Stimulated activated CD4-positive, alpha-beta T cell treated with anti-CD3 and anti-CD28 coated beads, Interleukin-1b, Interleukin-23, amount 100 ng/mL, for 4 hours (primary cell): ENCODE results near the gene MADCAM1.
A peak's percentile ranks its signal among the peaks of the same experiment; 100 is the strongest.

Source experiments
- DNase-seq, 2 donors: peaks; one replicate each; pipeline ENCODE4 v3.0.0-alpha.2; 2020; ENCODE audit warnings: low read depth in 2 of 2

MADCAM1 gene

DNA sequence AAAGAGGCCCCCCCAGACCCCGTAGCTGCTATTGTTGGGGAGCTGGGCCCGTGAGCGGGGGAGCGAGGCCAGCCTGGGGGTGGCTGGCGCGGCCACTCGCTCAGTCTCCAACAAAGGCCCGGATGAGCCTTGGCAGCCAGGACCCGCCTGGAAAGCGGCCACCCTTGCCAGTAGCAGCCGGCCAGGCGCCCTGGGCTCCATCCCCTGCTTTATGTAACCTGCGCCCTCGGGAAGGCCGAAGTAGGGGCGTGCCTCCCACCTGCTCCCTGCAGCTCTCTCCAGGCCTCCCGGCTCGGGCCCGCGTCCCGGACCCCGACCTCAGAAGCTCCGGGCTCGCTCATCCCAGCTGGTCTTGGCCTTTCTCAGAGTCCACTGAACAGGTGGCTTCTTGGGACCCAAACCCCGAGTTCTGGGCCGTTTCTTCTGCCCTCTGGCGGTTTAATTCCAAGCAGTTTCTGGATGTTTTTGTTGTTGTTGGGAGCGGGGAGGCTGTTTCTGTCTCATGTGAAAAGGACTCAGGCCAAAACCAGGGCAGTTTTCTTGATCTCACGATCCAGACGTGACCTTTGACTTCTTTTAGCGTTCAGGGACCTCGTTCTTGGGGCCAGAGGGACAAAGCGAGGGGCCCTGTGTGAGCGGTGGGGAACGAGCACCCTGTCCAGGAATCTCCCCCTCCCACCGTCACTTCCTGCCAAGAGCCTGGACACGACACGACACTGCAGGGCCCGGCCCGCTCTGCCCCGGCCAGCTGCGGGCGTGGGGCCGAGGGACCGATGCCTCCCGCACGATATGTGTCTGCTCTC lies 36.5 kb downstream of the MADCAM1 start:
- peak in 1 of 2 donors; percentile 36 for DNase-seq

- no peak for DNase-seq
Observed at GRCh38 chr19:533364-534058, 37.2 kb downstream of the MADCAM1 start.

GRCh38 chr19:534088-534487 lies 37.8 kb downstream of the MADCAM1 start:
- DNase-seq = no peak

GRCh38 chr19:535017-535835 lies 38.9 kb downstream of the MADCAM1 start:
- no peak for DNase-seq

DNA sequence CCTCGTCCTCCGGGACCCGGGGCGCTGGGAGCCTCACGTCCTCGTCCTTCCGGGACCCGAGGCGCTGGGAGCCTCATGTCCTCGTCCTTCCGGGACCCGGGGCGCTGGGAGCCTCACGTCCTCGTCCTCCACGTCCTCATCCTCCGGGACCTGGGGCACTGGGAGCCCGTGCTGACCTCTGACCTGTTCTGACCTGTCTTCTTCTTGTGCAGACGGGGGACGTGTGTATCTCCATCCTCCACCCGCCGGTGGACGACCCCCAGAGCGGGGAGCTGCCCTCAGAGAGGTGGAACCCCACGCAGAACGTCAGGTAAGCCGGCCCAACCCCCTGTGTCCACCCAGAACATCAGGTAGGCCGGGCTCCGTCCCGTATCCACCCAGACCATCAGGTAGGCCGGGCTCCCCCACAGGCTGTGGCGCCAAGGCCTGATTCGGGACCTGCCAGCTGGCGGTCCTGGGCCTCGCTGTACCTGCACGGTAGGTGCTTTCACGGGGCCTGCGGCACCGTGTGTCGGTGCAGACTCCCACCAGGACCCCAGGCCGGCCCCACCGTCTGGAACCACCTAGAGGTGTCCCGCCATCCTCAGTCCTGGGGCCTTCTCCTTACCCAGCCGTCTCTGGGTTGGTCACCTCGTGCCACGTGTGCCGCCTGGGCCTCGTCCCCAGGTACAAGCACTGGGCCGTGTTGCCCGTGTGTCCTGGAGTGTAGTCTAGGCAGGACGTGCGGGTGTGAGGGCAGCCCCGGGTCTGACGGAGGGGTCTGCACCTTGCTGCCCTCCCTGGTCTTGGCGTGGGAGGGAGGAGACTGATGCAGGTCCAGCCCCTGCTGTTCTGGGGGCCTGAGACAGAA lies 40.0 kb downstream of the MADCAM1 start:
- no peak for DNase-seq

GRCh38 chr19:536881-537404 lies 40.7 kb downstream of the MADCAM1 start:
- DNase-seq = no peak

DNA sequence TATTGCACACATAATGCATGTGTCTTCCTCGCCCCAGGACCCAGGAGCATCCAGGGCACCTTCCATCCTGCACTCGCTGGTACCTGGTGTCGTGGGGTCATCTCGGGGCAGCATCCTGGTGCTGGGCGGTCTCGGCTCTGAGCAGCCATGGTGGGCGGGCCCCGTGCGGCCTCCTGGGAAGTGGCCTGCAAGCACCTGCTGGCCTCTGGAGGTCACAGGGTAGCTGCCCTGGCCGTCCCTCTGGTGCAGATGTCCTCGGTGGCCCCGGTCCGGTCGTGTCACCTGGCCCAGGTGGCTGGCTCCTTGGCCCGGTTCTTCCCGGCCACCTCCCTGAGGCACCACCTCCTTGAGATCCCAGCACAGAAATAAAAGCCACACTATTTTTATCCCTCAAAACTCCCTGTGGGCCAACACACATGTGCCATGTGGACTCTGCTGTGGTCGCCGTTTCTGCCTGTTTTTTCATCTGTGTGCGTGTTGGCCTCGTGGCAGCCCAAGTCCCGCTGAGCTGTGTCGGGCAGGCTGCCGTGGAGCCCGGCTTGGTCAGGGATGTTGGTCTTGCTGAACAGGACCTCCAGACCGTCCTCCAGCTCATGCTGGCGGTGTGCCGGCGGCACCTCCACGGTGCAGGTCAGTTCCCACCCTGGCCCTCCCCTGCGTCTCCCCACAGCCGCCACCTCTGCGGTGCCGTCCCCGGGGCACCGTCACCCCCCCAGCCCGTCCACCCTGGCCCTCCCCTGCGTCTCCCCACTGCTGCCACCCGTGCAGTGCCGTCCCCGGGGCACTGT lies 42.5 kb downstream of the MADCAM1 start:
- no peak for DNase-seq

DNA sequence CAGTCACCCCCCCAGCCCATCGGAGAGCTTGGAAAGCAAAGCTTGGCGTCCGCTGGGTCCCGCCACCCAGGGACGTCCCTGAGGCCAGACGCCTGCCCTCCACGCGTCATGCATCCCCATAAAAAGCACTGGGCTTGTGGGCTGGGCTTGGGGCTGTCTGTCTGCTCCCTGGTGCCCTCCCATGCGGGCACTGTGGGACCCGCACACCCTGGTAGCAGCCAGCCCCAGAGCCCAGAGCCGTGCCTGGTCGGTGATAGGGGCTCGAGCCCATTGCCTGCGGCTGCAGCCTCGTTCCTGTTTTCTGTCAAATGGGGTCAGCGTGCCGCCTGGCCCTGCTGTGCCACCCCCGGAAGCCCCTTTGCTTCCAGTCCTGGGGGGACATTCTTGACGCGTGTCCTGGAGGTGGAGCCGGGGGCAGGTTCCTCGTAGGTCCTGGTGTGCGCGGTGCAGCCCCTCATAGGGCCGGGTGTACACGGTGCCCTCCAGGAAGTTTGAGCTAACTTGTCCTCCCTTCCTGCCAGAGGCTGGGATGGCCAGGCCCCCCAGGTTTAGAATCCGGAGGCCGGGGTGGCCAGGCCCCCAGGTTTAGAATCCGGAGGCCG lies 43.2 kb downstream of the MADCAM1 start:
- no peak for DNase-seq

- no peak for DNase-seq
Observed at GRCh38 chr19:540867-541637, 44.8 kb downstream of the MADCAM1 start.

DNA sequence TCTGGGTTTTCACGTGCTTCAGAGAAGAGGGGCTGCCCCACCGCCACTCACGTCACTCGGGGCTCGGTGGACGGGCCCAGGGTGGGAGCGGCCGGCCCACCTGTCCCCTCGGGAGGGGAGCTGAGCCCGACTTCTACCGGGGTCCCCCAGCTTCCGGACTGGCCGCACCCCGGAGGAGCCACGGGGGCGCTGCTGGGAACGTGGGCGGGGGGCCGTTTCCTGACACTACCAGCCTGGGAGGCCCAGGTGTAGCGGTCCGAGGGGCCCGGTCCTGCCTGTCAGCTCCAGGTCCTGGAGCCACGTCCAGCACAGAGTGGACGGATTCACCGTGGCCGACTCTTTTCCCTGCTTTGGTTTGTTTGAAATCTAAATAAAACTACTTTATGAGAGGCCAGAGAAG lies 45.4 kb downstream of the MADCAM1 start:
- DNase-seq = no peak

- no peak for DNase-seq
Observed at GRCh38 chr19:542173-542866, 46.0 kb downstream of the MADCAM1 start.

DNA sequence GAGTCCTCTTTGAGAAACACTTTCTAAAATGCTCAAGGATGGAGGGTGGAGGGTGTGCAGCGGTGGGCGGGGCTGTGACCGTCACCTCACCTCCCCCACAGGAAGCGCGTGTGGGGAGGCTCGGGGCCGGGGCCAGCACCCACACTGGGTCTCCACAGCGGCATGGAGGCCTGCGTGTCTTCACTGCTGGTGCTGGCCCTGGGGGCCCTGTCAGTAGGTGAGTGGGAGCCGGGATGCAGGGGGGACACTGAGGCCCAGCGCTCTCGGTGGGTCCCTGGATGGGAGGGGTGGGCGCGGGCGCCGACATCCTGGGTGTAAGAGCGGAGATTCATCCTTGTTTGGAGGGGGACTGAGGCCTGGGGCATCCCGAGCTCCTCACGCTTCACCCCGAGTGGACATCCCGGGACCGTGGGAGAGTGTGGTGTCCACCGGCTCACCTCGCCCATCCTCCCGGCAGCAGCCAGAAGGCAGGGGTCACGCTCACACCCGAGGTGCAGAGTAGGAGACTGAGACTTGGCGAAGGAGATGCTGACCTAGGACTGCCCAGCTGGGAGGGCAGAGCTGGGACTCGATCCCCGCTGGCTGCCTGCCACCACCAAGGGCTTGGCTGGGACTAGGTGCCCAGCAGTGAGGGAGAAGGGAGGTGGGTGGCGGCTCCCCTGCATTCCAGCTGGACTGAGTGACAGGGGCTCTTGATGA lies 47.8 kb downstream of the MADCAM1 start, which contains the start of gene GZMM:
Gene GZMM (plus strand): TSS at position 144 of the 699 bp plus-strand sequence. CDS start 19 bp downstream, at position 163.
- peak; percentile 63 to 68 for DNase-seq

GRCh38 chr19:547117-547516 lies 50.8 kb downstream of the MADCAM1 start:
- no peak for DNase-seq

- no peak for DNase-seq
Observed at GRCh38 chr19:547836-548720, 51.8 kb downstream of the MADCAM1 start.

DNA sequence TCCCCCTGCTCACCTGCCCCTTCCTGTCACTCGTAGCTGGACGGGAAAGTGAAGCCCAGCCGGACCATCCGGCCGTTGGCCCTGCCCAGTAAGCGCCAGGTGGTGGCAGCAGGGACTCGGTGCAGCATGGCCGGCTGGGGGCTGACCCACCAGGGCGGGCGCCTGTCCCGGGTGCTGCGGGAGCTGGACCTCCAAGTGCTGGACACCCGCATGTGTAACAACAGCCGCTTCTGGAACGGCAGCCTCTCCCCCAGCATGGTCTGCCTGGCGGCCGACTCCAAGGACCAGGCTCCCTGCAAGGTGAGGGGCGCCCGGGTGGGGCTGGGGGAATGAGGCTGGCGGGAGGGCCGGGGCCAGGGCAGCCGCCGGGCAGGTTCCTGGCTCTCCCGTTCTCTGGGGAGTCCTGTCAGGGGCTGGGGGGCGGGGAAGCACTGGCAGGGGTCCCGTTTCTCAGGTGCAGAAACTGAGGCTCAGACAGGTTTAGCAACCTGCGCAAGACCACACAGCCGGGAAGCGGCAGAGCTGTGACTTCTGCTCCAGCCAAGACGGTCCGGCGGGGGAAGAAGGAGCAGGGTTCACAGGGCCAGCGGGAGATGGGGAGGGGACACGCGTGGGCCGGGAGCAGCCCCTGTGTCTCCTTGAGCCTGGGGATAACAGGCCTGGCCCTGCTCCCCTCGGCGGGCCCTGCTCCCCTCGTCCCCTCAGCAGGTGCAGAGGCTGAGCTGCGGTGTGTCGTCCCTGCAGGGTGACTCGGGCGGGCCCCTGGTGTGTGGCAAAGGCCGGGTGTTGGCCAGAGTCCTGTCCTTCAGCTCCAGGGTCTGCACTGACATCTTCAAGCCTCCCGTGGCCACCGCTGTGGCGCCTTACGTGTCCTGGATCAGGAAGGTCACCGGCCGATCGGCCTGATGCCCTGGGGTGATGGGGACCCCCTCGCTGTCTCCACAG lies 52.9 kb downstream of the MADCAM1 start:
- DNase-seq = no peak

- DNase-seq = no peak
Observed at GRCh38 chr19:554817-555216, 58.5 kb downstream of the MADCAM1 start.
